Ishikawa (cell line): Measurements from ENCODE around the gene PSRC1.

Experiments
- CEBPB ChIP-seq: IDR thresholded peaks from 2 replicates; pipeline ENCODE4 v1.6.1; 2012
- CREB1 ChIP-seq: IDR thresholded peaks from 2 replicates; pipeline ENCODE4 v1.6.1; 2012; ENCODE audit warnings: low read depth
- MAX ChIP-seq: IDR thresholded peaks from 2 replicates; pipeline ENCODE4 v1.6.1; 2012
- RAD21 ChIP-seq: IDR thresholded peaks from 2 replicates; pipeline ENCODE4 v1.6.1; 2012; ENCODE audit warnings: low read depth
- TAF1 ChIP-seq: IDR thresholded peaks from 2 replicates; pipeline ENCODE4 v1.6.1; 2012; ENCODE audit warnings: low read depth, mild to moderate bottlenecking

- TF ChIP-seq RAD21 (no peak), TAF1 (no peak), MAX (no peak), CREB1 (no peak), CEBPB (no peak)
Measured at GRCh38 chr1:109301874-109302273, 18.9 kb upstream of the PSRC1 start.
